Esophagus squamous epithelium (tissue), 4 donors: ENCODE results near the gene RAB36.

ENCODE experiments used
- POLR2A ChIP-seq, 4 donors: fragments of 450-650 bp; IDR thresholded peaks; one replicate each; pipeline ENCODE4 v1.6.1; 2017; ENCODE audit warnings: antibody characterized with exemption in 4 of 4, mild to moderate bottlenecking in 4 of 4, moderate library complexity in 3 of 4
- TF ChIP-seq, protein P1 (sequence below), 6 experiments: fragments of 450-650 bp in 4 of 6; fragments of 200-600 bp in 2 of 6; sonication (generic) in 2 of 6; IDR thresholded peaks; one replicate each; pipeline ENCODE4 v1.5.1; 2016 to 2019; ENCODE audit warnings: antibody characterized with exemption in 6 of 6, mild to moderate bottlenecking in 4 of 6, moderate library complexity in 4 of 6

DNA sequence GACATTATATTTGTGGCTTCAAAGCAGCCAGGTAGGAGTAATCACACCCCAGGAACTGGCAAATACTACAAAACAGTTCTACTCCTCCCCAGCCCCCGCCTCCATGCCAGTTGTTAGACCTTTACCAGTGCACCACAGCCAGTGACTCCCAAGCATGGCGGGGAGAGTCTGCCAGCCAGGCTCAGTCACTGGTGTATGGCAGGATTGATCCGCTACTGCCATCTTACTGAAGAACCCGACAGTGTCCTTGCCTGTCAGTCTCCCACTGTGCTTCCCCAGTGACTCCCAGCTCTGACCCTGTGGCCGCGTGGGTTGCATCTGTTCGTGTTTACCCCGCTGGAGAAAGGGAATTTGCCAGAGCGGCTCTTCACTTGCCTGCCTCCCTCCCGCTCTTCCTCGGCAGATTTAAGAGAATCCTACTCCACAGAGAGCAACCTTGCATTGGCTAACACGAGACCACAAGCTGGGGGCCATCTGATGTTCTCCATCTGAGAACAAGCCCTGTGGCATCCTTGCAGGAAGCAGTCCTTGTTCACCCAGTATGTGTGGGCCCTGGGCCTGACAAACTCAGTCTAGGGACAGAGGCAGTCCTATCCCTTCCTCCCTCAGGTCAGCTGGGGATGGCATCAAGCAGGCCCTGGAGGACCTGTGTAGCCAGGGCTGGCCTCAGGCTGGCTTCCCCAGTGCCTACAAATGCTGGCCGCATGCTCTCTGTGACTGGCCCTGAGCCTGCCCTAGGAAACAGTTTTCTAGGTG, 41.9 kb upstream of the RAB36 start:
- TF ChIP-seq, protein P1, sequence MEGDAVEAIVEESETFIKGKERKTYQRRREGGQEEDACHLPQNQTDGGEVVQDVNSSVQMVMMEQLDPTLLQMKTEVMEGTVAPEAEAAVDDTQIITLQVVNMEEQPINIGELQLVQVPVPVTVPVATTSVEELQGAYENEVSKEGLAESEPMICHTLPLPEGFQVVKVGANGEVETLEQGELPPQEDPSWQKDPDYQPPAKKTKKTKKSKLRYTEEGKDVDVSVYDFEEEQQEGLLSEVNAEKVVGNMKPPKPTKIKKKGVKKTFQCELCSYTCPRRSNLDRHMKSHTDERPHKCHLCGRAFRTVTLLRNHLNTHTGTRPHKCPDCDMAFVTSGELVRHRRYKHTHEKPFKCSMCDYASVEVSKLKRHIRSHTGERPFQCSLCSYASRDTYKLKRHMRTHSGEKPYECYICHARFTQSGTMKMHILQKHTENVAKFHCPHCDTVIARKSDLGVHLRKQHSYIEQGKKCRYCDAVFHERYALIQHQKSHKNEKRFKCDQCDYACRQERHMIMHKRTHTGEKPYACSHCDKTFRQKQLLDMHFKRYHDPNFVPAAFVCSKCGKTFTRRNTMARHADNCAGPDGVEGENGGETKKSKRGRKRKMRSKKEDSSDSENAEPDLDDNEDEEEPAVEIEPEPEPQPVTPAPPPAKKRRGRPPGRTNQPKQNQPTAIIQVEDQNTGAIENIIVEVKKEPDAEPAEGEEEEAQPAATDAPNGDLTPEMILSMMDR (IDR thresholded peaks at IDR 0.05): no peak
- no peak for TF ChIP-seq POLR2A (IDR thresholded peaks at IDR 0.05)
